Thymus (tissue), 11 donors: Measurements from ENCODE around the gene ACTG2. TPM values are rescaled to one million over a fixed set of nuclear protein-coding genes. Genes with fewer than 3 reads are reported as not detected.

Experiments used
- DNase-seq, 9 donors: peaks; one replicate each; pipeline ENCODE4 v3.0.0-alpha.2; 2013; ENCODE audit warnings: low spot score in 9 of 9, low read depth in 6 of 9, missing footprints in 1 of 9
- H3K27ac ChIP-seq, 2 donors: one replicate each; pipeline ENCODE4 v1.5.1; 2013; ENCODE audit warnings: control low read depth in 1 of 2, low read depth in 1 of 2, low read length in 1 of 2, mild to moderate bottlenecking in 1 of 2, moderate library complexity in 1 of 2
- H3K27me3 ChIP-seq, 2 donors: one replicate each; pipeline ENCODE4 v1.5.1; 2013; ENCODE audit warnings: low read length in 1 of 2; ENCODE audit not compliant: control insufficient read depth in 2 of 2, insufficient read depth in 1 of 2
- H3K36me3 ChIP-seq, 2 donors: one replicate each; pipeline ENCODE4 v1.5.1; 2013; ENCODE audit warnings: low read length in 1 of 2, mild to moderate bottlenecking in 1 of 2, moderate library complexity in 1 of 2; ENCODE audit not compliant: control insufficient read depth in 2 of 2, insufficient read depth in 2 of 2
- H3K4me1 ChIP-seq, 2 donors: one replicate each; pipeline ENCODE4 v1.5.1; 2013; ENCODE audit warnings: low read length in 2 of 2; ENCODE audit not compliant: control insufficient read depth in 2 of 2, insufficient read depth in 2 of 2
- H3K4me3 ChIP-seq, 2 donors: one replicate each; pipeline ENCODE4 v1.5.1; 2013; ENCODE audit warnings: low read length in 2 of 2, control low read depth in 1 of 2, mild to moderate bottlenecking in 1 of 2
- H3K9me3 ChIP-seq, 2 donors: one replicate each; pipeline ENCODE4 v1.5.1; 2013; ENCODE audit warnings: low read length in 1 of 2, mild to moderate bottlenecking in 1 of 2; ENCODE audit not compliant: control insufficient read depth in 2 of 2, insufficient read depth in 1 of 2
- WGBS: extraction: QIAGEN DNeasy Blood & Tissue Kit; methylation state at CpG from one replicate; pipeline ENCODE4 v1.1.7; 2013; 5-methylcytosine and 5-hydroxymethylcytosine counted together
- polyA plus RNA-seq: library from polyadenylated mRNA; stranded (reverse); fragments of 200-250 nt; gene quantifications from one replicate; pipeline ENCODE4 v1.2.3, GENCODE V29; 2013
- total RNA-seq: library from RNA; stranded (reverse); fragments of 120-200 nt; gene quantifications from one replicate; pipeline ENCODE4 v1.2.4, GENCODE V29; 2013
- donor health status: healthy.

The ACTG2 gene
- total and polyA plus RNA-seq, 2 donors, result 0.61 to 45.1 TPM

DNA sequence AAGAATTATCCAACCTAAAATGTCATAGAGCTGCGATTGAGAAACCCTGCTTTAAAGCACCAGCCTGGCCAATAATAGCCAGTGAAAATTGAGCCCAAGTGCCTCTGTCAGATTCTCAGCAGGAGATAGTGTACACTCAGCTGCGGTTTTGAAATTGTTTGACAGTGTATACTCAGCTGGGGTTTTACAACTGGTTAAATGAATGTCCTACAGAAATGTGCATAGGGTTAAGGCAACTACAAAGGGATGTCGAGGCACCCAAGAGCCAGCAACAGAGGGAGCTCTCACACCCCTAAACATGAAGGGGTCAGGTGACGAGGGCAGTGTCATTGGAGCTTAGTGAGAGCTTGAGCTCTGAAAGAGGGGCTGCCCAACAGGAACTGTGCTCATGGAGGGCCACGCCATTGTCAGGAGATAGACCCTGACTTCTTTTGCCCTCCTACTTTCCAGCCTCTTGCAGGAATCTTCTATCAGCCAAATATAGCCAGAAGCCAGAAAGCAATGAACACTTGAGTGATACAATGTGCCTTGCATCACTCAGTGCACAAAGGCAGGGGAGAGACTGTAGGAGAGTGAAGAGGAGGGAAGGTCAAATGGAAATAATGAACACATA is 15.1 kb downstream of the ACTG2 start:
- 68% methylated on average over 5 of the region's 5 CpGs for WGBS
- peak in 5 of 9 donors; percentile 25 to 73 (median 44) for DNase-seq
- no peaks in the 10 kb centered on the region for H3K27me3 ChIP-seq
- H3K27ac ChIP-seq, result no peak overlapping the region
- H3K4me1 ChIP-seq, result peaks cover 0 to 6% of the 10 kb centered on the region in 2 donors
- H3K9me3 ChIP-seq, result no peaks in the 10 kb centered on the region
- no peaks in the 10 kb centered on the region for H3K36me3 ChIP-seq
- no peak overlapping the region for H3K4me3 ChIP-seq

DNA sequence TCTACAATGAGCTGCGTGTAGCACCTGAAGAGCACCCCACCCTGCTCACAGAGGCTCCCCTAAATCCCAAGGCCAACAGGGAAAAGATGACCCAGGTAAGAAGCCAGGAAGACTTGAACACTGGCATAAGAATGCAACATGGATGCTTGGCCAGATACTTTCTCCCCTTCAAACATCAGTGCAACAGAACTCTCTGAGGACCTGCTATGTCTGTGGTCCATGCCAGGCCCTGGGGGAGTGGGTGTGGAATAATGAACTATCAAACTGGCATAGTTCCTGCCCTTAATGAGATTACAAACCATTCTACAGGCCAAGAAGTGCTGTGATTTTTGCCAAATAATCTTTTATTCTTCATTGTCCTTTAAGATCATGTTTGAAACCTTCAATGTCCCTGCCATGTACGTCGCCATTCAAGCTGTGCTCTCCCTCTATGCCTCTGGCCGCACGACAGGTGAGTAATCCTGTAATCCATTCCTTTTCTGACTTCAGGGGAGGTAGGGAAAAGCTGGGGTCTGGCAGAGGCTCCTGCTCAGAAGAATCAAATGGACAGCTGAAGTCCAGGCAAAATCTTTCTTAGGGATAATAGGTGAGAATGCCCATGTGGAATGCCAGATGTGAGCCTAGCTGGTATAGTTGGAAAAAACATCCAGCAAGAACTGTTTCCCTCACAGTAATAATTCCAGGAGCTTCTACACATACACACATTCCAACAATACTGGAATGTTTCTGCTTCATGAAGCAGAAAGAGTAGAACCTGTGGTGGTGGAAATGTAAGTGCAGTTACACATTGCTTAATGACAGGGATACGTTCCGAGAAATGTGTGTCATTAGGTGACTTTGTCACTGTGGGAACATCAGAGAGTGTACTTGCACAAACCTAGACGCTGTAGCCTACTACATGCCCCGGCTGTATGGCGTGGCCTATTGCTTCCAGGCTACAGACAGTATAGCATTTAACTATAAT is 16.2 kb downstream of the ACTG2 start:
- peaks cover 0 to 6% of the 10 kb centered on the region in 2 donors for H3K4me1 ChIP-seq
- no peaks in the 10 kb centered on the region for H3K36me3 ChIP-seq
- H3K9me3 ChIP-seq, result no peaks in the 10 kb centered on the region
- no peak overlapping the region for H3K27ac ChIP-seq
- no peaks in the 10 kb centered on the region for H3K27me3 ChIP-seq
- no peak for DNase-seq
- 92% methylated on average over 10 of the region's 10 CpGs for WGBS
- no peak overlapping the region for H3K4me3 ChIP-seq

- H3K4me1 ChIP-seq, result peaks cover 0 to 6% of the 10 kb centered on the region in 2 donors
- H3K27ac ChIP-seq, result no peak overlapping the region
- H3K9me3 ChIP-seq, result no peaks in the 10 kb centered on the region
- WGBS, result 88% methylated on average over 6 of the region's 6 CpGs
- H3K36me3 ChIP-seq, result no peaks in the 10 kb centered on the region
- no peaks in the 10 kb centered on the region for H3K27me3 ChIP-seq
- no peak for DNase-seq
- no peak overlapping the region for H3K4me3 ChIP-seq
Observed at GRCh38 chr2:73910873-73911547, 18.2 kb downstream of the ACTG2 start.

DNA sequence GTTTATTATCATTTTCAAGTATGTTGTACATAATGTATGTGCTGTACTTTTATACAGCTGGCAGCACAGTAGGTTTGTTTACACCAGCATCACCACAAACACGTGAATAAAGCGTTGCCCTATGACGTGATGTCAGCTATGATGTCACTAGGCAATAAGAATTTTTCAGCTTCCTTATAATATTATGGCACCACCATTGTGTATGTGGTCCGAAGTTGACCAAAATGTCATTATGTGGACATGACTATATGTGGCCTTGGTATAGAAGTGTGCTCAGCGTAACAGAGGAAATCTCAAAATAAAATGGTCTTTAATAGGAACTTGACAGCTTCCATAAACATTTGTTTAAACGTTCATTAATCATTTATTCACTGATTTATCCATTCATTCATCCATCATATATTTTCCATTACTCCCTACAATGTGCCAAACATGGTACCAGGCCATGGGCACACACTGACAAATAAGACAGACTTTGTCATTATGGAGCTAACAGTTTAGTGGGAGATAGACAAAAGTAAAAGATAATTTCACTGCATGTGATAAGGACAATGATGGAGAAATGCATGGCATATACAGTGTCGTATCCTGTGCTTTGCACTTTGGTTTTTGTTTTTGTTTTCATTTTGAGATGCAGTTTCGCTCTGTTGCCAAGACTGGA is 18.9 kb downstream of the ACTG2 start:
- Histone ChIP-seq H3K27ac (no peak overlapping the region), H3K9me3 (no peaks in the 10 kb centered on the region), H3K4me1 (peaks cover 0 to 6% of the 10 kb centered on the region in 2 donors), H3K36me3 (no peaks in the 10 kb centered on the region), H3K27me3 (no peaks in the 10 kb centered on the region), H3K4me3 (no peak overlapping the region)
- 97% methylated on average over 8 of the region's 8 CpGs for WGBS
- no peak for DNase-seq

DNA sequence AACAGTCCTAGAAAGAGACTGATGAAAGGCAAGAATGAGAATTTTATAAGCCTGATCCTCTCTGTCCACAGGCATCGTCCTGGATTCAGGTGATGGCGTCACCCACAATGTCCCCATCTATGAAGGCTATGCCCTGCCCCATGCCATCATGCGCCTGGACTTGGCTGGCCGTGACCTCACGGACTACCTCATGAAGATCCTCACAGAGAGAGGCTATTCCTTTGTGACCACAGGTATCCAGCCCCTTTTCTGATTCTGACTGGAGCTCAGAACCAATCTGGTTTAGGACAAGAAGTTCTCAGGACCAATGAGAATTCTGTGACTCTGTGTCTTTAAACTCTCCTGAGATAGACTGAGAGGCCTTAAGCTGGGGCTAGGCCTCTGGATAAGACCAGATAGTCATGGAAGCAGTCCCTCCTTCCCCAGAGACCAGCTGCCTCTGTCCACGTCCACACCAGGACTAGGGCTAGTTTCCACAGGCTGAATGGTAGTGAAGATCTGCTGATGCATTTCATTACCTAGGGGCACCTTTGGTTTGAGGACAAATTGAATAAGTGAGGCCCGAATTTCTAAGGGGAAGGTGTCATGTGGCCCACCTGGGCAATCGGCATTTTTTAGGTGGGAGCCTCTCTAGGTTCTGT is 20.7 kb downstream of the ACTG2 start:
- DNase-seq, result no peak
- no peaks in the 10 kb centered on the region for H3K4me1 ChIP-seq
- H3K9me3 ChIP-seq, result no peaks in the 10 kb centered on the region
- no peaks in the 10 kb centered on the region for H3K27me3 ChIP-seq
- H3K4me3 ChIP-seq, result no peak overlapping the region
- H3K36me3 ChIP-seq, result no peaks in the 10 kb centered on the region
- no peak overlapping the region for H3K27ac ChIP-seq
- 96% methylated on average over 8 of the region's 8 CpGs for WGBS

DNA sequence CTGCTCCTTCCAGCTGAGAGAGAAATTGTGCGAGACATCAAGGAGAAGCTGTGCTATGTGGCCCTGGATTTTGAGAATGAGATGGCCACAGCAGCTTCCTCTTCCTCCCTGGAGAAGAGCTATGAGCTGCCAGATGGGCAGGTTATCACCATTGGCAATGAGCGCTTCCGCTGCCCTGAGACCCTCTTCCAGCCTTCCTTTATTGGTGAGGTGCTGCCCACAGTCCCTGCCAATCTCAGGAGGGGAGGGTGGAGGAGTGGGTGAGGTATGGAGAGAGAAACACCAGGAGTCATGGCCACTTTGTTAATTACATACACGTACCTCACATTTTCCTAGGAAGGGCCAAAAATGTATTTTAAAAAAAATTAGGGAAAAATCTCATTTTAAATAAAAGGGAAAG is 21.9 kb downstream of the ACTG2 start:
- Histone ChIP-seq H3K36me3 (no peaks in the 10 kb centered on the region), H3K4me1 (no peaks in the 10 kb centered on the region), H3K4me3 (no peak overlapping the region), H3K27ac (no peak overlapping the region), H3K27me3 (no peaks in the 10 kb centered on the region), H3K9me3 (no peaks in the 10 kb centered on the region)
- WGBS, result 97% methylated on average over 4 of the region's 4 CpGs
- no peak for DNase-seq

GRCh38 chr2:73915437-73915993 is 22.7 kb downstream of the ACTG2 start:
- Histone ChIP-seq H3K27me3 (no peaks in the 10 kb centered on the region), H3K4me1 (no peaks in the 10 kb centered on the region), H3K36me3 (no peaks in the 10 kb centered on the region), H3K4me3 (no peak overlapping the region), H3K27ac (no peak overlapping the region), H3K9me3 (no peaks in the 10 kb centered on the region)
- WGBS, result 96% methylated on average over 5 of the region's 5 CpGs
- DNase-seq, result no peak

DNA sequence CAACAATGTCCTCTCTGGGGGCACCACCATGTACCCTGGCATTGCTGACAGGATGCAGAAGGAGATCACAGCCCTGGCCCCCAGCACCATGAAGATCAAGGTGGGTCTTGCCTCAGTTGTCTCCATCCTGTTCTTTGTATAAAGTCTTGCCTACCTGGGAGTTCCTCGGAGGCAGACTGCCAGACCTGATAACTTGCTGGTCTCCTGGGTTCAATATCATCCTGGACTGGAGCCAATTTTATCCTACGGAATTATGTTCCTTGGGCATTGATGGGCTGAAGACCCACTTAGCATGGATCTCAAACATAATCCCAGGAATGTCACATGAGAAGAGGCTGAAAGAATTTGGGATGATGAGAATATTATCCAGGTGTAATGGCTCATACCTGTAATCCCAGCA is 23.9 kb downstream of the ACTG2 start:
- WGBS, result 94% methylated on average over 2 of the region's 2 CpGs

More for the DNA sequence above, 23.9 kb downstream of the ACTG2 start:
- Histone ChIP-seq H3K36me3 (no peaks in the 10 kb centered on the region), H3K27me3 (peaks cover 0 to 3% of the 10 kb centered on the region in 2 donors), H3K4me1 (no peaks in the 10 kb centered on the region), H3K4me3 (no peak overlapping the region), H3K9me3 (no peaks in the 10 kb centered on the region), H3K27ac (no peak overlapping the region)
- DNase-seq, result no peak
